NK-92 treated with Interleukin-12 subunit alpha and Interleukin-12 subunit beta, amount 100 ng/mL, for 24 hours (cell line): ENCODE measurements around the gene ERBB4.
A peak's percentile ranks its signal among the peaks of the same experiment; 100 is the strongest.

ENCODE experiments used
- DNase-seq: peaks from one replicate; lab custom pipeline; 2025; lab: John Stamatoyannopoulos, UW

The ERBB4 gene

GRCh38 chr2:211829725-211830124, 708.9 kb downstream of the ERBB4 start:
- DNase-seq, result no peak

- DNase-seq, result no peak
These were observed 714.6 kb downstream of the ERBB4 start for GRCh38 chr2:211823886-211824479.

GRCh38 chr2:211822686-211823335, 715.8 kb downstream of the ERBB4 start:
- DNase-seq, result no peak

GRCh38 chr2:211816754-211817153, 721.8 kb downstream of the ERBB4 start:
- DNase-seq, result no peak

- no peak for DNase-seq
These were observed 726.0 kb downstream of the ERBB4 start for GRCh38 chr2:211812587-211812986.

- no peak for DNase-seq
These were observed 735.9 kb downstream of the ERBB4 start for GRCh38 chr2:211802666-211803065.

GRCh38 chr2:211800001-211800400, 738.6 kb downstream of the ERBB4 start:
- no peak for DNase-seq

GRCh38 chr2:211798868-211799267, 739.7 kb downstream of the ERBB4 start:
- no peak for DNase-seq

- no peak for DNase-seq
These were observed 744.9 kb downstream of the ERBB4 start for GRCh38 chr2:211793690-211794089.

GRCh38 chr2:211789982-211790381, 748.6 kb downstream of the ERBB4 start:
- DNase-seq, result no peak

- no peak for DNase-seq
These were observed 771.9 kb downstream of the ERBB4 start for GRCh38 chr2:211766689-211767088.

- no peak for DNase-seq
These were observed 776.1 kb downstream of the ERBB4 start for GRCh38 chr2:211762479-211762878.

GRCh38 chr2:211760103-211760502, 778.5 kb downstream of the ERBB4 start:
- DNase-seq, result no peak

- no peak for DNase-seq
These were observed 782.3 kb downstream of the ERBB4 start for GRCh38 chr2:211756266-211756665.

- no peak for DNase-seq
These were observed 783.4 kb downstream of the ERBB4 start for GRCh38 chr2:211755187-211755586.

- no peak for DNase-seq
These were observed 786.8 kb downstream of the ERBB4 start for GRCh38 chr2:211751848-211752247.

- no peak for DNase-seq
These were observed 790.3 kb downstream of the ERBB4 start for GRCh38 chr2:211748339-211748738.

GRCh38 chr2:211745295-211746097, 793.1 kb downstream of the ERBB4 start:
- DNase-seq, result peak; percentile 22

- no peak for DNase-seq
These were observed 794.2 kb downstream of the ERBB4 start for GRCh38 chr2:211744379-211744778.

- DNase-seq, result no peak
These were observed 796.6 kb downstream of the ERBB4 start for GRCh38 chr2:211741966-211742365.

GRCh38 chr2:211737282-211737681, 801.3 kb downstream of the ERBB4 start:
- no peak for DNase-seq

- DNase-seq, result no peak
These were observed 808.4 kb downstream of the ERBB4 start for GRCh38 chr2:211730215-211730614.

- DNase-seq, result no peak
These were observed 809.2 kb downstream of the ERBB4 start for GRCh38 chr2:211729433-211729832.
